GM23248 (cell line): ENCODE measurements around the gene BBLN.
"Not testable (repeated sequence)": the region's sequence is repeated elsewhere in the genome, so short reads cannot be mapped to it uniquely, and the experiment has no call there.

ENCODE experiments used
- EZH2 ChIP-seq: fragments of 200-600 bp; sonication (generic); IDR thresholded peaks from 2 replicates; pipeline ENCODE4 v1.6.1; 2018; ENCODE audit warnings: antibody characterized with exemption, mild to moderate bottlenecking; ENCODE audit not compliant: insufficient read depth, poor library complexity, severe bottlenecking
- EZH2phosphoT487 ChIP-seq: fragments of 200-600 bp; sonication (generic); IDR thresholded peaks from 2 replicates; pipeline ENCODE4 v1.6.1; 2018; ENCODE audit warnings: antibody characterized with exemption, moderate library complexity, mild to moderate bottlenecking, low read depth; ENCODE audit not compliant: insufficient read depth

DNA sequence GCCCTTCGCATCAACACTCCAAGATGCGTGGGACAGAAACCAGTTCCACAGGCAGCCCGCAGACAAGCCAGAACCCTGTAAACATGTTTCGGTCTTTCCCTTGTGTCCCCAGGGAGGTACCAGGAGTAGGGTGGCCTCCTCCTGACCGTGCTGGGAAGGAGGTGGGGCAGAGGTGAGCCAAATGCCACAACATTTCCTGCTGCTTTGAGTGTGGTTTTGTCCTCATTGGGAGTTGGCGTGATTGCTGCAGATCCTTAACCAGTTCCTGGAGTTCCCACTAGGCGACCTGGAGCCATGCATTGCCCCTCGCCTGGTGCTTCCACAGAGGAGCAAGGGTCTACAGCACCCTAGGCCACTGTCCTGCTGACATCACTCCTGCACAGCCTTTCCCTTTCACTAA is 24.5 kb upstream of the BBLN start:
- TF ChIP-seq EZH2, EZH2phosphoT487: not testable (repeated sequence)
